Gastrocnemius medialis (tissue), 4 donors: ENCODE measurements around the gene FOSB.

ENCODE experiments used
- CTCF ChIP-seq, 5 experiments: fragments of 450-650 bp in 3 of 5; fragments of 200-600 bp in 2 of 5; sonication (generic) in 2 of 5; IDR thresholded peaks in 4 of 5; conservative IDR thresholded peaks in 1 of 5; 1 replicate in 4 of 5; 2 replicates in 1 of 5; pipeline ENCODE4 v1.5.1; 2016 to 2019; ENCODE audit warnings: antibody characterized with exemption in 5 of 5, mild to moderate bottlenecking in 3 of 5, moderate library complexity in 3 of 5
- POLR2A ChIP-seq, 2 donors: fragments of 450-650 bp; IDR thresholded peaks; one replicate each; pipeline ENCODE4 v1.6.1; 2017; ENCODE audit warnings: antibody characterized with exemption in 2 of 2, mild to moderate bottlenecking in 2 of 2, moderate library complexity in 2 of 2

- TF ChIP-seq POLR2A (IDR thresholded peaks at IDR 0.05) (no peak), CTCF (IDR thresholded peaks at IDR 0.05 in 4 of 5, conservative IDR thresholded peaks at IDR 0.05 in 1 of 5) (no peak)
Measured at GRCh38 chr19:45475537-45476291, 7.9 kb downstream of the FOSB start.
